Activated effector memory CD4-positive, alpha-beta T cell treated with anti-CD3 and anti-CD28 coated beads, Interleukin-2, amount 50 U/mL, for 16 hours (primary cell): ENCODE data around the gene AGPAT3.

Source experiments
- DNase-seq: peaks from one replicate; pipeline ENCODE4 v3.0.0-alpha.2; 2020

Gene AGPAT3

GRCh38 chr21:44005071-44005470 lies 140.0 kb downstream of the AGPAT3 start:
- DNase-seq: no peak

DNA sequence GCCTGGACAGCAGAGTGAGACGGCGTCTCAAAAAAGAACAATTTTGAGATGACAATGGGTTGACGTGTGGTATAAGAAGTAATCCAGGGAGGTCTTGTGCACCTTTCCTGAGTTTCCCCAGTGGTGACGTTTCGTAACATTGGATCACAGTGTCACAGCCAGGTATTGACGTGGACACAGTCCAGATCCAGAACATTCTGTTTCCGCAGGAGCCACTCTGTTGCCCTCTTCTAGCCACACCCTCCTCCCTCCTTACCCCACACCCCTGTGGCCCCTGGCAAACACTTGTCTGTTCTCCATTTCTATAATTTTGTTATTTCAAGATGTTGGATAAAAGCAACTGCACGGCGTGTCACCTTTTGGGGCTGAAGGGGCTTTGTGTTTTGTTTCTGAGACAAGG lies 140.6 kb downstream of the AGPAT3 start:
- no peak for DNase-seq

GRCh38 chr21:44006017-44006619 lies 141.1 kb downstream of the AGPAT3 start:
- DNase-seq: no peak

GRCh38 chr21:44006656-44007055 lies 141.6 kb downstream of the AGPAT3 start:
- DNase-seq: no peak

DNA sequence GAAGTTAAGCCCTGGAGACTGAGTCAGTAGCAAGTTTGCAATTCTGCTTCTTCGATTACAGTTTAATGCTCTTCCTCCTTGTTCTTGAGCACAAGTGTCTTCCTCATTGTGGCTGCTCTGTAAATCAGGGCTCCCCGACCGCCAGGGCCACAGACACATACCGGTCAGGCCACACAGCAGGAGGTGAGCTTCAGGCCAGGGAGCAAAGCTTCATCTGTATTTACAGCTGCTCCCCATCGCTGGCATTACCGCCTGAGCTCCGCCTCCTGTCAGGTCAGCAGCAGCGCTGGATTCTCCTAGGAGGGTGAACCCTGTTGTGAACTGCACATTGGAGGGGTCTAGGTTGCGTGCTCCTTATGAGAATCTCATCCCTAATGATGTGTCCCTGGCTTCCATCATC lies 145.4 kb downstream of the AGPAT3 start:
- DNase-seq: no peak

GRCh38 chr21:44011123-44011522 lies 146.1 kb downstream of the AGPAT3 start:
- DNase-seq: no peak

GRCh38 chr21:44011579-44012473 lies 146.8 kb downstream of the AGPAT3 start, which contains the start of gene TRAPPC10:
TRAPPC10 (plus strand) TSS chr21:44012309; CDS start chr21:44012494, 185 bp downstream.
- peak; percentile 93 for DNase-seq

DNA sequence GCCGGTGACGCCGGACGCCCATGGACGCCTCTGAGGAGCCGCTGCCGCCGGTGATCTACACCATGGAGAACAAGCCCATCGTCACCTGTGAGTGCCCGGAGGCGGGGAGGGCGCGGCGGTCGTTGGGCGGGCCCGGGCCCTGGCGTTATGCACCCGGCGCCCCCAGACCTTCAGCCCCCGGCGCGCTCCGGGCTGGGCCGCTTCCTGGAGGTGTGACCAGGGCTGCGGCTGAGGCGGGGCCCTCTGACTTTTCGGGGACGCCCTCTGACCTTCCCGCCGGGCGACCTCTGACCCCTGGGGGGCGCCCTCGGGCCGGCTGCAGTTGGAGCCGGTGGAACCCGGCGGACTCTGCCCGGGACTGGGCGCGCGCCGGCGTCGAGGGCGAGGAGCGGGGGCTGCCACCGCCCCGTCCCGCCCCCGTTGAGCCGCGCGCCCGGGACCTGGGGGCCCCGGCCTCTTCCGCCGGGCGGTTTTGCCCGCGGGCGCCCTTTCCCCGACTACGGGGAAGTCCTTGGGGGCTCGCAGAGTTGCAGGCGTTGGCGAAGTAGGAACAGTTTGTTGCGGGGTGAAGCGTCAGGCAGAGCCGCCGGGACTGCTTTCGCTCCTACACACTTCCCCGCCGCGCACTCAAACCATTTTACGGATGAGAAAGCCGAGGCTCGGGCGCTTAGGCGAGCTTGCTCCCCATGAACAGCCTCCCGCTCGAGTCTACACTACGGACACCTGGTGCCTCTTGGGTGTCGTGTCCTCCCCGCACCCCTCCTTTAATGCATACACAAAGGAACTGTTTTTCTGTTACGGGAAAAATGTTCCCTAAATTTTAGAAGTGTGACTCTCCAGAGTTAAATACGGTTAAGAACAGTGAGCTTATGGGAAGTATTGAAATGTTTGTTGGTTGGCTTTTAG lies 147.7 kb downstream of the AGPAT3 start:
- peak; percentile 93 for DNase-seq

- peak; percentile 82 for DNase-seq
Observed at GRCh38 chr21:44013380-44014088, 148.5 kb downstream of the AGPAT3 start.

- DNase-seq: no peak
Observed at GRCh38 chr21:44017601-44018000, 152.6 kb downstream of the AGPAT3 start.

DNA sequence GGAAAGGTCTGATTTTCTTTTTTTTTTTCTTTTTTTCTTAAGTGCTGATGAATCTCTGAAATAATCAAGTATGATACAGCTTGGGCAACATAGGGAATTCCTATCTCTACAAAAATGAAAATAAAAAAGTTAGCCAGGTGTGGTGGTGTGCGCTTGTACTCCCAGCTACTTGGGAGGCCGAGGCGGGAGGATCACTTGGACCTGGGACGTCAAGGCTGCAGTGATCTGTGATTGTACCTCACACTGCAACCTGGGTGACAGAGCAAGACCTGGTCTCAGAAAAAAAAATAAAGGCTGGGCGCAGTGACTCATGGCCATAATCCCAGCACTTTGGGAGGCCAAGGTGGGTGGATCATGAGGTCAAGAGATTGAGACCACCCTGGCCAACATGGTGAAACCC lies 153.1 kb downstream of the AGPAT3 start:
- DNase-seq: no peak

DNA sequence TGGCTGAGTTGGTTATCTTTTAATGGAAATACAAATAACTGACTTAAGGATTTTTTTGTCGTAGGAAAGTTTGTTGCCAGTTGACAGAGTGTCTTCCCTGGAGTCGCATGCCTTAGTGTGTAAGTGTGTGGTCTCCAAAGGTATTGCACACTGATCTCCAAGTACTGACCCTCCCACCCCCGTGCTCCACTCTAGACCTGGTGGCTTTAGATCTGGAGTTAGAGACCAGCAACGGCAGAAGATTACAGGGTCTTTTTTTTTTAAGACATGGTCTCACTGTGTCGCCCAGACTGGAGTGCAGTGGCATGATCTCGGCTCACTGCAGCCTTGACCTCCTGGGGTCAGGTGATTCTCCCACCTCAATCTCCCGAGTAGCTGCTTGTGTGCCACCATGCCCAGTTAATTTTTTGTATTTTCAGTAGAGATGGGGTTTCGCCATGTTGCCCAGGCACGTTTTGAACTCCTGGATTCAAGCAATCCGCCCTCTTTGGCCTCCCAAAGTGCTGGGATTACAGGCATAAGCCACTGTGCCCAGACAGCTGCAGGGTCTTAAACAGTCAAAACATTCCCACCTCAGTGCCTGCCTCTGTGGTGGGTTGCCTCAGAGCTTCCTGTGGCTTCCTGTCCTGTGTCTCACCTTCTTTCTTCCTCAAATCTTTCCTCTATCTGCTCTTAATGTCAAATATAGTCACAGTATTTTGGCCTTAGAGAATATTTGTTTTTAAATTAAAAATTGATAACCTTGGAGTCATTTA lies 154.0 kb downstream of the AGPAT3 start:
- no peak for DNase-seq

DNA sequence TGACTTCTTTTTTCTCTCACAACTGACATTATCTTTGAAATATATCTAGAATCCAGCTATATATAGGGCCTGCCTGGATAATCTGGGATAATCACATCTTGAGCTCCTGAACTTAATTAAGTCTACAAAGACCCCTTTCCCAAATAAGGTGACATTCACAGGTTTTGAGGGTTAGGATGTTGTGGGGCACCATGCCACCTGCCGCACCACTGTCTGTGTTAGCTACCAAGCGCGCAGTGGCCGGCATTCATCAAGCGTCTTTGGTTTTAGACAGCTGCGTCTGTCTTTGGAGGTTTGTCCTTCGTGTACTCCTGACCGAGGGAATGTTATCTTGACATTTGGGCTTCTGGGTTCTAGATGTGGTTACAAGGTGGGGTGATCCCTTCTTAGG lies 154.5 kb downstream of the AGPAT3 start:
- no peak for DNase-seq

GRCh38 chr21:44020551-44020950 lies 155.5 kb downstream of the AGPAT3 start:
- no peak for DNase-seq

GRCh38 chr21:44021064-44021463 lies 156.0 kb downstream of the AGPAT3 start:
- DNase-seq: no peak

DNA sequence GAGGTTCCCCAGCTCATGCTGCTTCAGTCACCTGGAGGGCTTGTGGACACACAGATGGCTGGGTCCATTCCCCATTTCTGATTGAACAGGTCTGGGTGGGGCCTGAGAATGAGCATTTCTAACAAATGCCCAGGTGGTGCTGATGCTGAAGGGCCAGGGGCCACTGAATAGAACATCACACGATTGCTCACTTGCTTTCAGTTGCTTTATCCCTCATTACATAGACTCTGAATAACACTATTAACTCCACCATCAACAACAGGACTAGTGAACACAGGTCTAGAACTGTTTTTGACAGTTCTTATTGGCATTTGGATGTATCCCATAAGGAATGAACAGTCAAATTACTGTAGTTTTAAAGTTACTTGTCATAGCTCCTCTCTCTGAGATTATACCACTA lies 159.2 kb downstream of the AGPAT3 start:
- DNase-seq: no peak

DNA sequence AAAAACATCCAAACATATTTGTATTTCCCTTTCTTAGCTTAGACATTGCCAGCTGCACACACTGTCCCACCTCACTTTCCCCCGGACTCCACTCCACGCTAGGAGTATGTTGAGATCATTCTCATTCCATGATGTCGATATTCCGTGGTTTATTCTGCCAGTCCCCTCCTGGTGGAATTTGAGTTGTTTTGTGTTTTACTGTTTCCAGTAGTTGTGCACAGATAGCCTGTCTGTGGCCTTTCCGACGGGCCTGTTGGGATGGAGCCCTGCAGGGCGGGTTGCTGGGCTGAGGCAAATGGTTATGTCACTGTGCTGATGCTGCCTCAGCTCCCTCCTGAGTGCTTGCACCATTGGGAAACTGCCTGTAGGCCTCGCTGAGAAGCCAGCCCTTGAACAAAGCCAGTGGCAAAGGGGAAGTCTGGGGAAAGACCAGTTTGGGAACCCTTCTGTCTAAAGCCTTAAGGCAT lies 159.9 kb downstream of the AGPAT3 start:
- DNase-seq: no peak

DNA sequence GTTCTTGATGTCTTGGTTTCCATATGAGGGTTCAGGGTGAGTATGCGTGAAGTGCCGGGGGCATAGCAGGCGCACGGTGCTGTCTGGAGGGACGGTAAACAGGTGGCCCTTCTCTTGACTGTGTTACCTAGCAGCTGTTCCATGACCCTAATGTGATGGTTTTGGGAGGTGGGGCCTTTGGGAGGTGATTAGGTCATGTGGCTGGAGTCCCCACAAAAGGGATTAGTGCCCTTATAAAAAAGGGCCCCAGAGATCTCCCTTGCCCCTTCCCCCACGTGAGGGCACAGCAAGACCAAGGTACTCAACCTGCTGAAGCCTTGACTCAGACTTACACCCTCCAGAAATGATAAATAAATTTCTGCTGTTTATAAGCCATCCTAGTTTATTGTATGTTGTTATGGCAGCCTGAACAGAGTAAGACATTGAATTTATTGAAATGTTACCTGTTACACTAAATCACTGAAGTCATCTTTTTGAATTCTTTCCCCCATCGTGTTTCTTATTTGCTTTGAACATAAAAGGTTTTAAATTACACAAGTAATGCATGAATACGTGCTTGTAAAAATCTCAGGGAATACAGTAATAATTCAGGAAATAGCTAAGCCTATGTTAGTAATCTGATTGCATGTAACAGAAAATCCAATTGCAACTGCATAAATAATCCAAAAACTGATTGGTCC lies 162.7 kb downstream of the AGPAT3 start:
- DNase-seq: no peak

GRCh38 chr21:44028287-44028659 lies 163.2 kb downstream of the AGPAT3 start:
- no peak for DNase-seq

- no peak for DNase-seq
Observed at GRCh38 chr21:44029460-44030087, 164.6 kb downstream of the AGPAT3 start.

GRCh38 chr21:44035244-44035643 lies 170.2 kb downstream of the AGPAT3 start:
- DNase-seq: no peak
